Measurements from ENCODE around the gene CACNA1H. TPM values are rescaled to one million over a fixed set of nuclear protein-coding genes. Genes with fewer than 3 reads are reported as not detected.
"Not testable (repeated sequence)": the region's sequence is repeated elsewhere in the genome, so short reads cannot be mapped to it uniquely, and the experiment has no call there.

Gene CACNA1H
- polyA plus RNA-seq, 1 experiment, result 0.37 TPM

DNA sequence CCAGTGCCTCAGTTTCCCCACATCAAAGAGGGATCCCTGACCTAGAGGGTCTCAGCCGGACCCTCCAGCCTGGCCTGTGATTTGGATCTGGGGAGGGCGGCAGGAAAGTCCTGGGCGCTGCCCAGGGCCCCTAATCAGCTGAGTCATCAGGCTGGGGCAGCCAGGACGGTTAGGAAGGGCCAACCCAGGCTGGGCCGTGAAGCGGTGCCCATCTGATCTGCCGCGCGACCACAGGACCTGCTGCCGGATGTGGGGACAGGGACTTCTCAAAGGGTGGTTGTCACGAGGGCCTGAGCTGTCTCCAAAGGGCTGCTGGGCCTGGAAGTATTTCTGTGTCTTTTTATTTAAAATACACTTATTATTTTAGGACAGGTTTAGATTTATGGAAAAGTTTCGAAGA, 92.0 kb downstream of the CACNA1H start:
- H3K36me3 ChIP-seq (ENCODE audit: control insufficient read depth, insufficient read depth, low read length), result no peaks in the 10 kb centered on the region
- TF ChIP-seq CTCF (IDR thresholded peaks at IDR 0.05; ENCODE audit: insufficient read depth, low read depth, low read length), result no peak
- POLR2A ChIA-PET, result no interaction called here
- no peak for DNase-seq (ENCODE audit: low read depth)
- CTCF ChIA-PET, result interaction anchor here (0.8 kb wide), 1 partner anchor 27 kb away, joined by 3 read pairs; no protein-coding TSS in a partner anchor
- no peaks in the 10 kb centered on the region for H3K27me3 ChIP-seq (ENCODE audit: control insufficient read depth, insufficient read depth, low read length)
- H3K4me3 ChIP-seq (ENCODE audit: low read depth, low read length), result no peak overlapping the region

DNA sequence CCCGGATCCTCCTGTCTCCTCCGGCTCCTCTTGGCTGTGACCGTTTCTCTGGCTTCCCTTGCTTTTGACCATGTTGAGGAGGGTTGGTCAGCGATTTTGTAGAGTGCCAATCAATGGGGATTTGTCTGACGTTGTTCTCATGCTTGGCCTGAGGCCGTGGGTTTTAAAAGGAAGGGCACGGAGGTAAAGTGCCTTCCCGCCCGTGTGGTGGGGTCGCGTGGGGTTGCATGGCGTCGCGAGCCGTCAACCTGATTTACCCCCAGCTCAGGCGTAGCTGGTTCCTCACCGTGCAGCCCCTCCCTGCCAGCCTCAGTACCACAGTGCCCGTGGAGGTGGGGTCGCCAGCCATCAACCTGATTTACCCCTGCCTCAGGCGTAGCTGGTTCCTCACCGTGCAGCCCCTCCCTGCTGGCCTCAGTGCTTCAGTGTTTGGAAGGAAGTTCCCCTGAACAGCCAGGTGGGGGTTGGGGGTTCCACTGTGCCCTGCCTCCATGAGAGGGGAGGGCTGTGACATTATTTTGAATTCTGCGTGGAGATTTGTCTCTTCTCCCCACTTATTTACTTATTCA, 92.6 kb downstream of the CACNA1H start:
- DNase-seq (ENCODE audit: low read depth), result no peak
- ChIA-PET POLR2A (no interaction called here), CTCF (interaction anchor here (0.8 kb wide), 1 partner anchor 26 kb away, joined by 3 read pairs; no protein-coding TSS in a partner anchor)

GRCh38 chr16:1247903-1248537, 95.1 kb downstream of the CACNA1H start:
- H3K36me3 ChIP-seq (ENCODE audit: control insufficient read depth, insufficient read depth, low read length); DNase-seq (ENCODE audit: low read depth); H3K4me3 ChIP-seq (ENCODE audit: low read depth, low read length); H3K27me3 ChIP-seq (ENCODE audit: control insufficient read depth, insufficient read depth, low read length); CTCF ChIA-PET; POLR2A ChIA-PET: not testable (repeated sequence)

More for the DNA sequence above, 92.6 kb downstream of the CACNA1H start:
- Histone ChIP-seq H3K36me3 (ENCODE audit: control insufficient read depth, insufficient read depth, low read length) (no peaks in the 10 kb centered on the region), H3K4me3 (ENCODE audit: low read depth, low read length) (no peak overlapping the region), H3K27me3 (ENCODE audit: control insufficient read depth, insufficient read depth, low read length) (no peaks in the 10 kb centered on the region)
- TF ChIP-seq CTCF (IDR thresholded peaks at IDR 0.05; ENCODE audit: insufficient read depth, low read depth, low read length), result no peak

DNA sequence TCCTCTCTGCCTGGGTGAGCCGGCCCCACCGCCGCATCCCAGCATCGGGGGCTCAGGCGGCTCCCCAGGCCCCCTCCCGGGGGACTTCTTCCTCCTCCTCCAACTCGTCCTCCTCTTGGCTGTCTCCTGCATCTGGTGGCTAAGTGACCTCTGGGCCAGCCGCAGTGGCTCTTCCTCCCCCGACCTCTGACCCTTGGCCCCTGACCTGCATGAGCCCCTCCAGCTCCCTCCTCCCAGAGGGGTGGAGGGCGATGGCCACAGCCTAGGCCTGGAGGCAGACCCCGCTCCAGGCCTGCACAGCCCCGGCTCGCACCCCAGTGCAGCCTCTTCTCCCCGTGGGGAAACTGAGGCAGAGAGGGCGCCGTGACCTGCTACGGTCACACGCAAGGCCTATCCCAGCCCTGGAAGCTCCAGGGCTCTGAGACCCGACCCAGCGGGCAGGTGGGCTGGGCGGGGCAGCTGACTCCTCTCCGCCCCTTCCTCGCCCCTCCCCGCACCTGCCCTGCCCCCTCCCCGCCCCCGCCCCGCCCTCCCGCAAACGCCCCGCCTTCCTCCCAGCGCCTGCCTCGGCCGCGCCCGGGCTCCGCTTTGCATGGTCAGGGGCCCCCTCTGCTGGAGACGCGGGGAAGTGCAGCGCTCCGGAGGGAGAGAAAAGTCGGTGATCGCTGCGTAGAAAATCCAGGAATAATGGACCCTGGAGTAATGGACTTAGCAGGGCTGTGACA, 96.3 kb downstream of the CACNA1H start:
- POLR2A ChIA-PET; H3K27me3 ChIP-seq (ENCODE audit: control insufficient read depth, insufficient read depth, low read length); CTCF ChIA-PET: not testable (repeated sequence)

DNA sequence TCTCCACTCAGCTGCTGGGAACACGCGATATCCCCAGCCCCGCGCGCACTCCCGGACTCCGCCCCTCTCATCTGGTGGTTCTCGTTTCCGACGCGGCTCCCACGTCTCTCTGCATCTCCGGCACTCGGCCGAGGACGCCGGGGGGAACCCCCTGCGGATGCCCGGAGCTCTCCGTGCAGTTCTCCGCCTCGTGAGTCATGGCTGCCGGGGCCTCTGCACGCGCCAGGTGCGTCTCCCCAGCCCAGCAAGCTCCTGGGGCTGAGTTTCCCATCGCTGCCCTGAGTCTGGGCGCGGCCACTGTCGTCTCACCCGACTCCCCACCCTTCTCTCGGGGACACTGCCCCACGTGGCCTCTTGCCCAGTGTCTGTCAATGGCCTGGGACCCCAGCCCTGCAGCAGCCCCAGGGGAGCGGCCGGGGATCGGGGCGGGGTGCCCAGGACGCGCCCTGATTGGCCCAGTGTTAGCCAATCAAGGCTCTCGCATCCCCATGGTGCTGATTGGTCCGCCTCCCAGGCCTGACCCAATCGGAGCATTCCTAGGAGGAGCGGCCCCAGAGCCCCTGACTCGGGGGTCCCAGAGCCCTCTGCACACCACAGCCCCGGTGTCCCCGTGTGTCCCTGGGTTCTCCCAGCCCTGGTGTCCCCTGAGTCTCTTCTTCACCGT, 100.9 kb downstream of the CACNA1H start:
- H3K36me3 ChIP-seq (ENCODE audit: control insufficient read depth, insufficient read depth, low read length); H3K27me3 ChIP-seq (ENCODE audit: control insufficient read depth, insufficient read depth, low read length); POLR2A ChIA-PET; H3K4me3 ChIP-seq (ENCODE audit: low read depth, low read length); CTCF ChIA-PET; DNase-seq (ENCODE audit: low read depth): not testable (repeated sequence)

More for the DNA sequence above, 96.3 kb downstream of the CACNA1H start:
- not testable (repeated sequence) for H3K36me3 ChIP-seq (ENCODE audit: control insufficient read depth, insufficient read depth, low read length); DNase-seq (ENCODE audit: low read depth); H3K4me3 ChIP-seq (ENCODE audit: low read depth, low read length)

- H3K4me3 ChIP-seq (ENCODE audit: low read depth, low read length); DNase-seq (ENCODE audit: low read depth); CTCF ChIA-PET; H3K27me3 ChIP-seq (ENCODE audit: control insufficient read depth, insufficient read depth, low read length); POLR2A ChIA-PET; H3K36me3 ChIP-seq (ENCODE audit: control insufficient read depth, insufficient read depth, low read length): not testable (repeated sequence)
These were observed 101.9 kb downstream of the CACNA1H start for GRCh38 chr16:1254821-1255220.

- DNase-seq (ENCODE audit: low read depth); H3K4me3 ChIP-seq (ENCODE audit: low read depth, low read length); POLR2A ChIA-PET; CTCF ChIA-PET; H3K36me3 ChIP-seq (ENCODE audit: control insufficient read depth, insufficient read depth, low read length): not testable (repeated sequence)
- H3K27me3 ChIP-seq (ENCODE audit: control insufficient read depth, insufficient read depth, low read length), result peaks cover 13% of the 10 kb centered on the region; the same call in 1 of the 2 replicates
These were observed 102.6 kb downstream of the CACNA1H start, which contains the start of gene TPSD1 for GRCh38 chr16:1255276-1256122. TSS of gene TPSD1 (plus strand) at chr16:1256069. CDS start at chr16:1256281, 212 bp downstream.

DNA sequence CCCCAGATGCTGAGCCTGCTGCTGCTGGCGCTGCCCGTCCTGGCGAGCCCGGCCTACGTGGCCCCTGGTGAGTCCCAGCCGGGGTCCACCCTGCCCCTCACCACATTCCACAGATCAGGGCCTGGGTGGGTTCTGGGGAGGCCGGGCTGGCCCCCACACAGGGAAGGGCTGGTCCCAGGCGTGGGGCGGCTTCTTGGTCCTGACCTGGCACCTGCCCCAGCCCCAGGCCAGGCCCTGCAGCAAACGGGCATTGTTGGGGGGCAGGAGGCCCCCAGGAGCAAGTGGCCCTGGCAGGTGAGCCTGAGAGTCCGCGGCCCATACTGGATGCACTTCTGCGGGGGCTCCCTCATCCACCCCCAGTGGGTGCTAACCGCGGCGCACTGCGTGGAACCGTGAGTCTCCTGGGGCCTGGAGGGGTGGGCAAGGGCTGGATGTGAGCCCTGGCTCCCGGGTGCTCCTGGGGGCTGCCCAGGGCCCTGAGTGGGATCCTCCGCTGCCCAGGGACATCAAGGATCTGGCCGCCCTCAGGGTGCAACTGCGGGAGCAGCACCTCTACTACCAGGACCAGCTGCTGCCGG, 103.5 kb downstream of the CACNA1H start:
- POLR2A ChIA-PET; H3K4me3 ChIP-seq (ENCODE audit: low read depth, low read length); H3K36me3 ChIP-seq (ENCODE audit: control insufficient read depth, insufficient read depth, low read length); CTCF ChIA-PET; DNase-seq (ENCODE audit: low read depth): not testable (repeated sequence)
- H3K27me3 ChIP-seq (ENCODE audit: control insufficient read depth, insufficient read depth, low read length), result peaks cover 17% of the 10 kb centered on the region
